A549 (cell line): ENCODE results near the gene MMP24.

Experiments used
- BHLHE40 ChIP-seq: IDR thresholded peaks from 2 replicates; pipeline ENCODE4 v1.6.1; 2012; ENCODE audit warnings: low read depth, low read length, inconsistent platforms
- CBX8 ChIP-seq: fragments of 200-600 bp; sonication (generic); IDR thresholded peaks from 2 replicates; pipeline ENCODE4 v1.6.1; 2016
- JUNB ChIP-seq: fragments of >200 bp; sonication (Bioruptor Twin); formaldehyde crosslinking; IDR thresholded peaks from 2 replicates; pipeline ENCODE4 v1.6.1; 2016
- POLR2A ChIP-seq: IDR thresholded peaks from 2 replicates; pipeline ENCODE4 v1.6.1; 2012; ENCODE audit warnings: mild to moderate bottlenecking, low read length
- ZSCAN20 ChIP-seq: fragments of 250-450 bp; sonication (Bioruptor Pico); IDR thresholded peaks from 2 replicates; pipeline ENCODE4 v1.8.0; 2022; ENCODE audit warnings: mild to moderate bottlenecking, moderate library complexity
- TF ChIP-seq, protein P1 (sequence below): fragments of >200 bp; sonication (Bioruptor Twin); formaldehyde crosslinking; IDR thresholded peaks from 3 replicates; pipeline ENCODE4 v1.5.1; 2016

DNA sequence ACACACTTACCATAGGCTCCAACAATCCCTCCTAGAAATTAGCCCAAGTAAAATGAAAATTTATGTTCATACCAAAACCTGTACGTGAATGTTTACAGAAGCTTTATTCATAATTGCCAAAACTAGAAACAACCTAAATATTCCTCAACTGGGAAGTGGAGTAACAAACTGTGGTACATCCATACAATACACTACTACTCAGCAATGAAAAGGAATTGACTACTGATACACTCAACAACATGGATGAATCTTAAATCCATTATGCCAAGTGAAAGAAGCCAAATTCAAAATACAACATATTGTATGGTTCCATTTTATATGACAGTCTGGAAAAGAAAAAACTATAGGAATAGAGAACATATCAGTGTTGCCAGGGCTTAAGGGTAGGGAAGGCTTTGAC lies 19.7 kb upstream of the MMP24 start:
- TF ChIP-seq CBX8: no peak
- TF ChIP-seq, protein P1, sequence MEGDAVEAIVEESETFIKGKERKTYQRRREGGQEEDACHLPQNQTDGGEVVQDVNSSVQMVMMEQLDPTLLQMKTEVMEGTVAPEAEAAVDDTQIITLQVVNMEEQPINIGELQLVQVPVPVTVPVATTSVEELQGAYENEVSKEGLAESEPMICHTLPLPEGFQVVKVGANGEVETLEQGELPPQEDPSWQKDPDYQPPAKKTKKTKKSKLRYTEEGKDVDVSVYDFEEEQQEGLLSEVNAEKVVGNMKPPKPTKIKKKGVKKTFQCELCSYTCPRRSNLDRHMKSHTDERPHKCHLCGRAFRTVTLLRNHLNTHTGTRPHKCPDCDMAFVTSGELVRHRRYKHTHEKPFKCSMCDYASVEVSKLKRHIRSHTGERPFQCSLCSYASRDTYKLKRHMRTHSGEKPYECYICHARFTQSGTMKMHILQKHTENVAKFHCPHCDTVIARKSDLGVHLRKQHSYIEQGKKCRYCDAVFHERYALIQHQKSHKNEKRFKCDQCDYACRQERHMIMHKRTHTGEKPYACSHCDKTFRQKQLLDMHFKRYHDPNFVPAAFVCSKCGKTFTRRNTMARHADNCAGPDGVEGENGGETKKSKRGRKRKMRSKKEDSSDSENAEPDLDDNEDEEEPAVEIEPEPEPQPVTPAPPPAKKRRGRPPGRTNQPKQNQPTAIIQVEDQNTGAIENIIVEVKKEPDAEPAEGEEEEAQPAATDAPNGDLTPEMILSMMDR: no peak
- TF ChIP-seq JUNB: no peak
- TF ChIP-seq ZSCAN20 (CRISPR knock-in tag): no peak
- TF ChIP-seq POLR2A: no peak
- TF ChIP-seq BHLHE40: no peak
